ENCODE results near the gene PXN. TPM values are rescaled to one million over a fixed set of nuclear protein-coding genes. Genes with fewer than 3 reads are reported as not detected.
"Not testable (repeated sequence)": the region's sequence is repeated elsewhere in the genome, so short reads cannot be mapped to it uniquely, and the experiment has no call there.

Gene PXN
- total RNA-seq, 1 donor from 2014 or later: 123 TPM

DNA sequence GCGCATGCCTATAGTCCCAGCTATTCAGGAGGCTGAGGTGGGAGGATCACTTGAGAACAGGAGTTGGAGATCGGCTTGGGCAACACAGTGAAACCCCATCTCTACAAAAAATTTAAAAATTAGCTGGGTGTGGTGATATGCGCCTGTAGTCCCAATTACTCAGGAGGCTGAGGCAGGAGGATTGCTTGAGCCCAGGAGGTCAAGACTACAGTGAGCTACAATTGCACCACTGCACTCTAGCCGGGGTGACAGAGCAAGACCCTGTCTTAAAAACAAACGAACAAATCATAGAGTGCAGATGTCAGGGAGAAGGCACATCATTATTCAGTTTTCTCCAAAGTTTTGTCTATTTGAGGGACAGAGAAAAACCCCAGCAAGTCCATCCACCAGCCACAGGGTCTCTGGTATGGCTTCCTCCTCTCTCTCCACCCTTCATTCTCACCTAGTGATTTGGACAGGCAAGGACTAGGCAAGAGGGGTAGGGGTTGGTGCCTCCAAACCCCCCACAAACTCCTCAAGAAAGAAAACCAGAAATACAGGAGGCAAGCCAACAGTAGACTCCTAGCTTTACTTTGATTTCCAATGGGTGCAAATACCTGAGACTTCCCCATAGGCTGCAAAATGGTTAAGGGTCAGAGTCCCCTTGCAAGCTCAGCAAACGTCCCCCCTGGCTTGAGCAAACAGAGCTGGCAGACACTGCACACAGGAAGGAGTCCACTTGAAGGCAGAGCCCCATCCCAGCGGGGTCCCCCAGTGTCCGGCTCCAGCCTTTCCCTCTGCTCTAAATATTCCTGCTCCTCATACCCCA, 38.1 kb downstream of the PXN start:
- no peak for DNase-seq (ENCODE audit: low spot score)

- no peak for DNase-seq (ENCODE audit: low spot score)
These were observed 39.5 kb downstream of the PXN start for GRCh38 chr12:120225852-120226640.

- DNase-seq (ENCODE audit: low spot score): no peak
These were observed 40.4 kb downstream of the PXN start for GRCh38 chr12:120225200-120225558.

DNA sequence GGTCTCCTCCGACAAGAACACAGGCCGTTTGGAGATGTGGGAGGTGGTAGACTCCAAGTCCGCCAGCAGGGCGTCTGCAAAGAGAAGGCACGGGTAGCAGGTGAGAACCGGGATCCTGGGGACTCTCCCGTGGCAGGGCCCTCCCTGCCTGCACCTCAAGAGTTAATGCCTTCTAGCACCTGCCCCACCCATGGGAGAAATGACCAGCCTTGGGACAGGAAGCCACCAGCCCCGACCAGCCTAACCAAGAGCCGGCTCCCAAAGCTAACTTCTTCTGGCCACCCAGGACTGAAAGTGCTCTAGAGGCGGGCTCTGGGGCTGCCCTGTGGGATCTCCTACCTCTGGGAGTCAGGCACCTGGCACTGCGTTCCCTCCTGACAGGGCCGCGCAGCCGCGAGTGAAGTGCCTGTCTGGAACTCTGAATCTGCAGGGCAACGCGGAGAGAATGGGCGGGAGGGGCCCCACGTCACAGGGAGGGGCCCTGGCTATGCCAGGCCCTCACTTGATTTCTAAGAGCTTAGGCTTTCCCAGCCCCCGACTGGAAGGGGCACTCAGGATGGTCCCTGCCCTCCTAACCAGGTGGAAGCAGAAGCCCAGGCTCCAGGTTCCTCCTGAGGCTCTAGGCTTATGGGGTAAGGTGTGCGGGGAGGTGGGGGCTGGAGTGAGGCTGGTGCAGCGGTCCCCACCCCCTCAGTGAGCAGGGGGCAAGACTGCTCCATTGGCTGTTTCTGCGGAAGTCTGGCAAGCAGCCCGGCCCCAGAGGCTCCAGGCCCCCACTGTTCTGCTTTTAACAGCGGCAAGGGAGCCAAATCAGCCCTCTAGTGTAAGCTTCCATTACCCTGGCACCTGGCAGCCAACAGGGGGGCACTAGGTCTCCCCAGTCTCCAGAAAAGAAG, 41.0 kb downstream of the PXN start:
- DNase-seq (ENCODE audit: low spot score): no peak

- DNase-seq (ENCODE audit: low spot score): no peak
These were observed 41.8 kb downstream of the PXN start for GRCh38 chr12:120223458-120224303.

DNA sequence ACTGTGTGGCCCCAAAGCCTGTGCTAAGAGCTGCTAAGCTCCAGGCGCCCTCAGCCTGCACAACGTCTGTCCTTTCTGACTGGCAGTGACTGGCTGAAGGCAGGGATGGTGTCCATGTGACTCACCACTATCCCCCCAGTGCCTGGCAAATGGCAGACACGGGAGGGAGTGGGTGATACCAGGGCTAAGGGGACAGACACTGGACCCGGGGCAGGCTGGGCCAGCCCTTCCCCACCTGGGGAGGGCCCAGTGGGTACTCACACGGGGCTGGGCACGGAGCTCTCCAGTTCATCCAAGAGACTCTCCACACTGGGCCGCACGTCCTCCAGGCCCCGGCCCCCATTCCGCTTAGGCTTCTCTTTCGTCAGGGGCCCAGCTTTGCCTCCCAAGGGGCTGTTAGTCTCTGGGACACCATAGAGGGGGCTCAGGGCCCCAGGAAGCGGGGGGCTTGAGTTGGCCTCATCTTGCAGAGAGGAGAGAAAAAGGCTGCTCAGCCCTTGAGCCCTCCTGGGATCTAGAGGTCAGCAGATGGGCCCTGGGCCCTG, 43.2 kb downstream of the PXN start:
- no peak for DNase-seq (ENCODE audit: low spot score)

- no peak for DNase-seq (ENCODE audit: low spot score)
These were observed 44.0 kb downstream of the PXN start for GRCh38 chr12:120221576-120221900.

GRCh38 chr12:120220838-120221575, 44.5 kb downstream of the PXN start:
- no peak for DNase-seq (ENCODE audit: low spot score)

DNA sequence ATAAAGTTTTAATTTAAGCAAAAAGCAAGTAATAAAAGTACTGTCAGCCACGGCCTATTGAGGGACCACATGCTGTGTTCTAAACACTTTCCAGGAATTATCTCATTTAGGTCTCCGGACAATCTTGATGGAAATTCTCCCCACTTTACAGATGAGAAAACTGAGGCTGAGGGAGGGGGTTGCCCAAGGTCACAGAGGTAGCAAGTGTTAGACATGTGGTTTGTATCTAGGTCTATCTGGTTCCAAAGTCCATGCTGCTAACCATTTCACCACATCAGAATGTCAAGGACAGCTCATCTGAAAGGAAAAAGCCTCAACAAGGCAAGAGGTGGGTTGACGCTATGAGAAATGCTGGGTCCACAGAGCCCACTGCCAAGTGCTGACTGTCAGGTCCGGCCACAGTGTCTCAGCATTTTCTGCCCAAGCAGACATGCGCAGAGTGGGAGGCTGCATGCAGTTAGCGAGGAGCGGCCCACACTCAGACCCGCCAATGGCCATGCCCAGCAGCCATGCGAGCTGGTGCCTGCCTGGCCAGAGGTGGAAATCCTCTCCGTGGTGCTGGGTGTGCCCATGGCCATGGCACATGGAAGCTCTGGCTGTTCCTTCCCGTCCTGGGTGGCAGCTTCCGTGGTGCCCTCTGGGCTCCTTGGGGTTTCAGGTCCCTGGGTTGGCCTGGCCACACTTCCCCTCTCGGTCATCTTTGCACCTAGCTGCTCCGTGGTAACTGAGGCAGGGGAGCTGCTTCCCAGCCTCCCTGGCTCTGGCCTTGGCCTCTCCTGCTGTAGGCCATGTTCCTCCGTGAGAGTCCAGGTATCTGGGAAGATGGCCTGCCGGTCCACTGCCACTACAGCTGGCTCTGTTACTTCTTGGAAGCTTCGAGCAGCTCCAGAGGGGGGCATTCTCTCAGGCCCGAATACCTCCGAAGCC, 46.6 kb downstream of the PXN start:
- no peak for DNase-seq (ENCODE audit: low spot score)

- DNase-seq (ENCODE audit: low spot score): no peak
These were observed 48.6 kb downstream of the PXN start for GRCh38 chr12:120216742-120217605.

DNA sequence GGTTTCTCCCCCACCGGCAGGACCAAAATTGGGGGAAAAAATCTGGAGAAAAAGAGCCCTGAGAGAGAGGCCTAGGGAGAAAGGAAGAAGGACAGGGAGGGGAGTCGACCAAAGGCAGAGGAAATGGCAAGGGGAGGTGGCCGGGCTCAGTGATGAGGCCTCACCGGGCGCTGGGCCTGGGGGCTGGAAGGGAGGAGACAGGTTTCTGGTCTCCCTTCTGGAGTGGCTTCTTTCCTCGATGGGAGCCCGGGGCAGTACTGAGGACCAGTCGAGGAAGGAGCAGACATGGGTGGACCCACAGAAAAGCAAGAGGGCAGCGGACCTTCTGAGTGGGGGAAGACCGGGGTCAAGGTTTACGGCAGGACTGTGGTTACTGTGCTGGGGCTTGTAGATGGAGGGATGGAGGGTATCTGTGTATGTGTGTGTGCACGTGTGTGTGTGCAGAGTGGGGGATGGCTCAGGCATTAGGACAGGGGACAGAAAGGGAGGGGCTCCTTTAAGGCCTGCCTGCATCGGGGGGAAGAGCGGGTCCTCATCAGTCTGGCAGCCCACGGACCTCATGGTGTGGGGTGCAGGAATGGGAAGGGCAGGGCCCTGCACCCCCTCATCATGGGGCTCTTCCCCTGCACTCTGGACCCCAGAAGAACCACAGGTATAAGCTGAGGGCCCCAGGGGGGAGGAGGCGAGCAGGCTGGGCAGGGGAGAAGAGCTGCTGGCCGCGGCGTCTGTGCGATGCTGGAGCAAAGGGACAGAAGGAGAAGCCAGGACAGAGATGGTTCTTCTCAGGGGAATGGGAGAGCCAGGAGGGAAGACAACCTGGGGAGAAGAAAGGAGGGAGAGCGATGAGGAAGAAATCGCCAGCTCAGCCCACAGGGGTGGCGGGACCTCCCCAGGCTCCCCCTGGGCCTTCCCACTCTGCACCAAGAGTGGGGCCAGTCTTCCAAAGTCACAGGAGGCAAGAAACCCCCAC, 49.5 kb downstream of the PXN start:
- no peak for DNase-seq (ENCODE audit: low spot score)

DNA sequence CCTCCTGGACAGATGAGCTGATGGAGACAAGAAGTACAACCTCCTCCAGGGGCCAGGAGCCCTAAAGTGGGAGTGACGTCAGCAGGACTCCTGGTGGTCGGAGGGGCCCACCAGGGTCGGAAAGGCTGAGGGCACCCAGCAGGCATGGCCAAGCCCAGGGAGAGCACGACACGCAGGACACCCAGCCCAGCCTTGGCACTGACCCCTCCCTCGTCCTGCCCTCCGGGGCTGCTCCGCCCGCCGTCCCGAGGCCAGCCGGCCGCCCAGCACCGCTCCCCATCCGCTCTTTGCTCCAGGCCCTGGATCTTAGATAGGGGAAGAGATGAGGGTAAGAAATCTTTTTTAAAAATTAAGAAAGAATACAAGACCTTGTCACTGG, 50.2 kb downstream of the PXN start:
- DNase-seq (ENCODE audit: low spot score): no peak

GRCh38 chr12:120214626-120215356, 50.7 kb downstream of the PXN start:
- no peak for DNase-seq (ENCODE audit: low spot score)

DNA sequence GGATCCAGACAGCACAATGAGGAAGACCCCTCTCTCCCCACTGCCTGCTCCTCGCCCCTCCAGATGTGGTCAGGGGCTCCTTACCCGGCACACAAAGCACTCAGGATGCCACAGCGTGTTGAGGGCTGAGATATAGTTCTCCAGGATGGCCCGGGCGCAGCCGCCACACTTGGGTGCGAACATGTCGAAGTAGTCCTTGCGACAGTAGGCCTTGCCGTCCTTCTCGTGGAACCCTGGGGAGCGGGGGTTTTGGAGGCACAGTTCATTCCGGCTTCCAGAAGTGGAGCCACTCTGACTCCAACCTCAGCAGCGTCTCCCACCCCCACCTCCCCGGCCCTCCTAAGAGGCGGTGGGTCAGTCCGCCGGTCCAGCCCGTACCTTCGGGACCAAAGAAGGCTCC, 51.8 kb downstream of the PXN start:
- DNase-seq (ENCODE audit: low spot score): no peak

DNA sequence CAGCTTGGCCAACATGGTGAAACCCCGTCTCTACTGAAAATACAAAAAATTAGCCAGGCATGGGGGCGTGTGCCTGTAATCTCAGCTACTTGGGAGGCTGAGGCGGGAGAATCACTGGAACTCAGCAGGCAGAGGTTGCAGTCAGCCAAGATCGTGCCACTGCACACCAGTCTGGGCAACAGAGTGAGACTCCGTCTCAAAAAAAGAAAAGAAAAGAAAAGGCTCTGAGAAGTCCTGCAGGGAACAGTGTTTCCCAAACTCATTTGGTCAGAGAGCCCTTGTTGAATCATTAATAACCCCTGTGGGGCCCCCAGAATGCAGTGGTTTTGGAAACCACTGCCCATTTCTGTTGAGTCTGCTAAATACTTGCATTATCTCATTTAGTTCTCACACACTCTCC, 52.3 kb downstream of the PXN start:
- DNase-seq (ENCODE audit: low spot score): not testable (repeated sequence)

- no peak for DNase-seq (ENCODE audit: low spot score)
These were observed 53.2 kb downstream of the PXN start for GRCh38 chr12:120212301-120212700.

All from mesenteric fat pad (tissue), 1 donor.